A673 (cell line): ENCODE results near the gene POLDIP3. TPM values are rescaled to one million over a fixed set of nuclear protein-coding genes. Genes with fewer than 3 reads are reported as not detected.

Experiments used
- BruUV-seq: library from RNA; stranded (reverse); fragments of 400-500 nt; replicated peaks from 2 replicates; lab custom pipeline; 2021; lab: Mats Ljungman, UMichigan
- CTCF ChIA-PET: fragments of 300-600 bp; sonication (Branson Sonifier 250); formaldehyde crosslinking; loops from one replicate; lab custom pipeline; 2022; ENCODE audit warnings: antibody characterized with exemption; lab: Charles Lee
- POLR2A ChIA-PET: fragments of 300-600 bp; sonication (Branson Sonifier 250); formaldehyde crosslinking; loops from one replicate; lab custom pipeline; 2022; ENCODE audit warnings: antibody characterized with exemption; ENCODE audit not compliant: low non-redundant PET; lab: Charles Lee
- DNase-seq: peaks from one replicate; pipeline ENCODE4 v3.0.0-alpha.2; 2015; ENCODE audit warnings: low spot score
- H3K27ac ChIP-seq: fragments of 200-600 bp; sonication (generic); 2 replicates; pipeline ENCODE4 v1.5.1; 2016; ENCODE audit warnings: mixed run types, low read depth, mild to moderate bottlenecking, mixed read lengths, antibody characterized with exemption, low read length; ENCODE audit not compliant: poor library complexity, severe bottlenecking
- H3K27me3 ChIP-seq: fragments of 200-600 bp; sonication (generic); replicated peaks from 2 replicates; pipeline ENCODE4 v1.6.1; 2017; ENCODE audit warnings: mixed run types, low read depth, mild to moderate bottlenecking, mixed read lengths, antibody characterized with exemption, low read length; ENCODE audit not compliant: insufficient read depth, poor library complexity
- H3K36me3 ChIP-seq: fragments of 200-600 bp; sonication (generic); 2 replicates; pipeline ENCODE4 v1.6.1; 2016; ENCODE audit warnings: mixed run types, mild to moderate bottlenecking, mixed read lengths, antibody characterized with exemption, low read length; ENCODE audit not compliant: insufficient read depth, poor library complexity, severe bottlenecking
- H3K4me1 ChIP-seq: fragments of 200-600 bp; sonication (generic); 2 replicates; pipeline ENCODE4 v1.6.1; 2017; ENCODE audit warnings: mixed run types, mild to moderate bottlenecking, mixed read lengths, antibody characterized with exemption, low read length; ENCODE audit not compliant: insufficient read depth, poor library complexity, severe bottlenecking
- H3K4me3 ChIP-seq: fragments of 200-600 bp; sonication (generic); 2 replicates; pipeline ENCODE4 v1.5.1; 2016; ENCODE audit warnings: low read depth, mixed run types, mild to moderate bottlenecking, mixed read lengths, low read length; ENCODE audit not compliant: poor library complexity, severe bottlenecking
- H3K9me3 ChIP-seq: fragments of 200-600 bp; sonication (generic); 2 replicates; pipeline ENCODE4 v1.6.1; 2016; ENCODE audit warnings: mixed run types, low read depth, mild to moderate bottlenecking, mixed read lengths, antibody characterized with exemption, low read length; ENCODE audit not compliant: poor library complexity, severe bottlenecking
- EZH2 ChIP-seq: fragments of 200-600 bp; sonication (generic); IDR thresholded peaks from 2 replicates; pipeline ENCODE4 v1.6.1; 2017; ENCODE audit warnings: borderline replicate concordance, low read depth, mild to moderate bottlenecking, mixed read lengths, antibody characterized with exemption, low read length; ENCODE audit not compliant: poor library complexity, severe bottlenecking
- intact Hi-C: fragments of 100-400 bp; cut with micrococcal nuclease; formaldehyde crosslinking; loops from one replicate; pipeline ENCODE4 v1.10.0; 2022; ENCODE audit not compliant: unreplicated experiment
- total RNA-seq: library from RNA; stranded (reverse); gene quantifications from 2 replicates; pipeline ENCODE4 v1.2.3, GENCODE V29; 2021
- TF ChIP-seq, protein P1 (sequence below): fragments of 300-800, 200-600 bp; sonication (generic); conservative IDR thresholded peaks from 2 replicates; pipeline ENCODE4 v1.5.1; 2017; ENCODE audit warnings: low read depth, mild to moderate bottlenecking, antibody characterized with exemption, low read length, moderate library complexity, mixed read lengths

POLDIP3 gene
- total RNA-seq, 1 experiment from 2014 or later, result 134 TPM

DNA sequence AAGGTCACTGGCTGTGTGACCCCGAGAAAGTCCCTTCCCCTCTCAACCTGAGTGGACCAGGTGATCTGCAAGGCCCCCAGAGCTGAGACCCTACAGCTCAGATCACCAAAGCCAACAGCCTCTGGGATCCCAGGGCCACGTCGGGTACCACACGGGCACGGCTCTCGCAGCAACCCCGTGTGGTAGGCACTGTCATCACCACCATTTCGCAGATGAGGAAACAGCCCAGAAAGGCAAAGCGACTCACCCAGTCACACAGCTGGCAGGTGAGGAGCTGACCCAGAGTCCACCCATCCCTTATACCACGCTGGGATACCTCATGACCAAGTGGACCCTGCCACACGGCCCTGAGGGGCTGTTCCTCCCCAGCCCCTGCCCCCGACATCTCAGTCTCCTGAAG lies 22.9 kb upstream of the POLDIP3 start:
- POLR2A ChIA-PET, result no interaction called here
- CTCF ChIA-PET, result no interaction called here

DNA sequence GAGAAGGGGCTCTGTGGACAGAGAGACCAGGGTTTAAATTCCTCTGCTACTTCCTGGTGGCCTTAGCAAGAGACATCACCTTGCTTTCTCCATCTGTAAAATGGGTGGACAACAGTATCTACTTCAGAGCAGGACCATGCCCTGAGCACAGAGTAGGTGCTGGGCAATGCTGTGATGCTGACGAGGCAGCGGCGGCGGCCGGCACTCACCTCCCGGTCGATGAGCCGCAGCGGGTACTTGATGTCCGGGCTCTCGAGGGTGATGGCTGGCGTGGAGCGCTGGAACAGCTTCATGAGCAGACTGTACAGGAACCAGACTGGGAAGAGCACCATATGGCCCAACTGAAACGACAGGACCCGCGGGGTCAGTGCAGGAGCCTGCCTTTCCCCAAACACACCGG lies 21.8 kb upstream of the POLDIP3 start:
- H3K4me1 ChIP-seq, result peaks cover 5% of the 10 kb centered on the region
- no TSS peak for BruUV-seq
- intact Hi-C loops, result no loop called here
- peaks cover 26% of the 10 kb centered on the region for H3K36me3 ChIP-seq
- no peaks in the 10 kb centered on the region for H3K27me3 ChIP-seq
- TF ChIP-seq EZH2, result no peak
- TF ChIP-seq, protein P1, sequence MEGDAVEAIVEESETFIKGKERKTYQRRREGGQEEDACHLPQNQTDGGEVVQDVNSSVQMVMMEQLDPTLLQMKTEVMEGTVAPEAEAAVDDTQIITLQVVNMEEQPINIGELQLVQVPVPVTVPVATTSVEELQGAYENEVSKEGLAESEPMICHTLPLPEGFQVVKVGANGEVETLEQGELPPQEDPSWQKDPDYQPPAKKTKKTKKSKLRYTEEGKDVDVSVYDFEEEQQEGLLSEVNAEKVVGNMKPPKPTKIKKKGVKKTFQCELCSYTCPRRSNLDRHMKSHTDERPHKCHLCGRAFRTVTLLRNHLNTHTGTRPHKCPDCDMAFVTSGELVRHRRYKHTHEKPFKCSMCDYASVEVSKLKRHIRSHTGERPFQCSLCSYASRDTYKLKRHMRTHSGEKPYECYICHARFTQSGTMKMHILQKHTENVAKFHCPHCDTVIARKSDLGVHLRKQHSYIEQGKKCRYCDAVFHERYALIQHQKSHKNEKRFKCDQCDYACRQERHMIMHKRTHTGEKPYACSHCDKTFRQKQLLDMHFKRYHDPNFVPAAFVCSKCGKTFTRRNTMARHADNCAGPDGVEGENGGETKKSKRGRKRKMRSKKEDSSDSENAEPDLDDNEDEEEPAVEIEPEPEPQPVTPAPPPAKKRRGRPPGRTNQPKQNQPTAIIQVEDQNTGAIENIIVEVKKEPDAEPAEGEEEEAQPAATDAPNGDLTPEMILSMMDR, result no peak
- DNase-seq, result no peak
- H3K4me3 ChIP-seq, result no peak overlapping the region
- no peak overlapping the region for H3K27ac ChIP-seq
- ChIA-PET POLR2A (no interaction called here), CTCF (no interaction called here)
- H3K9me3 ChIP-seq, result no peaks in the 10 kb centered on the region

More for the DNA sequence above, 22.9 kb upstream of the POLDIP3 start:
- H3K9me3 ChIP-seq, result no peaks in the 10 kb centered on the region
- H3K27me3 ChIP-seq, result no peaks in the 10 kb centered on the region
- peaks cover 19% of the 10 kb centered on the region for H3K36me3 ChIP-seq
- no peak overlapping the region for H3K27ac ChIP-seq
- intact Hi-C loops, result no loop called here
- DNase-seq, result no peak
- no peak for TF ChIP-seq EZH2
- TF ChIP-seq, protein P1, result no peak
- no TSS peak for BruUV-seq
- H3K4me1 ChIP-seq, result peaks cover 5% of the 10 kb centered on the region
- no peak overlapping the region for H3K4me3 ChIP-seq

DNA sequence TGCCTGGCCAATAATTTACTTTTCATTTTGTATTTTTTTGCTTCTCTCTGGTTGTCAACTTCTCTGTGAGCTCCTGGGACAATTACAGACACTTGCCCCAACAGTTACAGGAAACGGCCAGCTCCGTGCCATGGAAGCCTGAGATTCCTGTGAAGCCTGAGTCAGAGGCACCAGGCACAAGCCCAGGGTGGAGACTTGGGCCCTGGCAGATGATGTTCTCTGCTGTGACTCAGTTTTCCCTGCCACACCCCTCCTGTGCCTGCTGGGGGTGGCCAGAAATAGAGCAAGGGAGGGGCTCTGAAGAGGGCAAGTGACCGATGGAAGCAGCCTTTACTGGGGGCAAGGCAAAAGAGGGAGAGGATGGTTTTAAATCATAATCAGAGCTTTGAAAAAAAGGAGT lies 20.8 kb upstream of the POLDIP3 start:
- peaks cover 28% of the 10 kb centered on the region for H3K36me3 ChIP-seq
- H3K9me3 ChIP-seq, result no peaks in the 10 kb centered on the region
- no peak for DNase-seq
- peak overlapping the region; percentile 23 for H3K27ac ChIP-seq
- no peak for TF ChIP-seq EZH2
- TF ChIP-seq, protein P1, result no peak
- ChIA-PET CTCF (no interaction called here), POLR2A (interaction anchor here (0.6 kb wide), 1 partner anchor 21 kb away, joined by 4 read pairs; the partner anchor contains the start of gene POLDIP3)
- H3K4me1 ChIP-seq, result peaks cover 5% of the 10 kb centered on the region
- BruUV-seq, result no TSS peak
- H3K27me3 ChIP-seq, result no peaks in the 10 kb centered on the region
- intact Hi-C loops, result no loop called here
- no peak overlapping the region for H3K4me3 ChIP-seq
